GM19023 (cell line): Measurements from ENCODE around the gene BCL2L1.
A peak's percentile ranks its signal among the peaks of the same experiment; 100 is the strongest.
"Not testable (repeated sequence)": the region's sequence is repeated elsewhere in the genome, so short reads cannot be mapped to it uniquely, and the experiment has no call there.

Source experiments
- ATAC-seq: cut with Tn5 transposase; IDR thresholded peaks from one replicate; pipeline ENCODE4 v1.9.1; 2021; ENCODE audit warnings: mild to moderate bottlenecking, moderate library complexity; ENCODE audit not compliant: unreplicated experiment

Gene BCL2L1

GRCh38 chr20:31677553-31678260 is 45.0 kb downstream of the BCL2L1 start:
- no peak for ATAC-seq

DNA sequence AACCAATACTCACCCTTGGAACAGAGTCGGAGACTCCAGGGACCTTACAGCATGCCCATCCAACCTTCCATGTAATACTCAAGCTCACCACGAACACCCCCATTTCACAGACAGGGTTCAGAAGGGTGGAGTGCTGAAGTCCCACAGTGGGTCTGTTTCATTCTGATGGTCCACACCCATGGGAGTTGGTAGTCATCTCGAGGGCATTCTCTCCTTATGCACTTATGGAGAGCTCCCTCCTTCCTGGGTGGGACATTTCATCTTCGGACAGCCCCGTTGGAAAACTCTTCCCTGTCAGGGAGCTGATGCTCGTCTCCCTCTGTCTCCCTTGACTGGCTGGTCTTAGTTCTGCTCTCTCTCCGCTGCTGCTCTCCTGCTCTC is 46.1 kb downstream of the BCL2L1 start:
- no peak for ATAC-seq

DNA sequence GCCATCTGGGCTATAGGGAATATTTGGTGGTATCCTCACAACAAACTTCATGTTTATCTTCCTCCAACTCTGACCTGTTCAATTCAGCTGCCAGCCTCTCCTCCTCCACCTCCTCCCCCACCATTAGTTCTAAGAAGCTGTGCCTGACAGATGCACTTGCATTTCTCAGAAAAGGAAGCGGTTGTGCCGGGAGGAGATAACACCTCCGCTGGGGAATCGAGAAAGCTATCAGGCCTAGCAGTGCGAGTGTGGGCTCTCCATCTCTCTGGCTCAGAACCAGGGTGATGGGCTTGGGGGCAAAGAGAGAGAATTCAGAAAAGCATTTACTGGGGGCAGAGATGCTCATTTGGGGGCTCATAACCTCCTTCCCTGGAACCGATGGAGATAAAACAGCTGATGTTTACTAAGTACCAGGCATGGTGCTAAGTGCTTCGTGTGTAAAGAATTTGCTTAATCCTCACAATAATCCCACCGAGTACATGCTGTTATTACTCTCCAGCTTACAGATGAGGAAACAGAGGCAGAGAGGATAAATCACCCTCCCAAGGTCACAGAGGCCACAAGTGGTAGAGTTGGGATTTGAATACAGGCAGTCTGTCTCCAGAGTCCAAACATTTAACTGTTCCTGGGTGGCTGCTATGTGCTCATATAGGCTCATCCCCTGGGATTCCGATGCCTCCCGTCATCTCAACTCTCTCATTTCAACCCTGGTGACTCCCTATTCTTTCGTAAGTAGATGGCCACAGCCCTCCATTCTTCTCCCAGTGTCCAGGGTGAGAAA is 46.6 kb downstream of the BCL2L1 start:
- peak; percentile 42 for ATAC-seq

- ATAC-seq: peak; percentile 56
Measured at GRCh38 chr20:31674895-31675827, 47.5 kb downstream of the BCL2L1 start.

GRCh38 chr20:31673943-31674463 is 48.7 kb downstream of the BCL2L1 start:
- no peak for ATAC-seq

DNA sequence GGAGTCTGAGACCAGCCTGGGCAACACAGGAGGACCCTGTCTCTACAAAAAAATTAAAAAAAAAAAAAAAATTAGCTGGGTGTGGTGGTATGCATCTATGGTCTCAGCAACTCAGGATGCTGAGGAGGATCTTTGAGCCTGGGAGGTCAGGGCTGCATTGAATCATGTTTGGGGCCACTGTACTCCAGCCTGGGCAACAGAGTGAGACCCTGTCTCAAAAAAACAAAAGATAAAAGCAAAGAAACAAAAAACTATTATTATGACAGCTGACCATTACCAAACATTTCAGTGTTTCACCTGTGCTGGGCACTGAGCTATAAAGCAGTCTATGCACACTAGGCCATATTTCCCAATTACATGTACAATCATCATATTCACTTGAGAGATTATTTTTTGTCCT is 49.2 kb downstream of the BCL2L1 start:
- no peak for ATAC-seq

- no peak for ATAC-seq
Measured at GRCh38 chr20:31671324-31671723, 51.3 kb downstream of the BCL2L1 start.

DNA sequence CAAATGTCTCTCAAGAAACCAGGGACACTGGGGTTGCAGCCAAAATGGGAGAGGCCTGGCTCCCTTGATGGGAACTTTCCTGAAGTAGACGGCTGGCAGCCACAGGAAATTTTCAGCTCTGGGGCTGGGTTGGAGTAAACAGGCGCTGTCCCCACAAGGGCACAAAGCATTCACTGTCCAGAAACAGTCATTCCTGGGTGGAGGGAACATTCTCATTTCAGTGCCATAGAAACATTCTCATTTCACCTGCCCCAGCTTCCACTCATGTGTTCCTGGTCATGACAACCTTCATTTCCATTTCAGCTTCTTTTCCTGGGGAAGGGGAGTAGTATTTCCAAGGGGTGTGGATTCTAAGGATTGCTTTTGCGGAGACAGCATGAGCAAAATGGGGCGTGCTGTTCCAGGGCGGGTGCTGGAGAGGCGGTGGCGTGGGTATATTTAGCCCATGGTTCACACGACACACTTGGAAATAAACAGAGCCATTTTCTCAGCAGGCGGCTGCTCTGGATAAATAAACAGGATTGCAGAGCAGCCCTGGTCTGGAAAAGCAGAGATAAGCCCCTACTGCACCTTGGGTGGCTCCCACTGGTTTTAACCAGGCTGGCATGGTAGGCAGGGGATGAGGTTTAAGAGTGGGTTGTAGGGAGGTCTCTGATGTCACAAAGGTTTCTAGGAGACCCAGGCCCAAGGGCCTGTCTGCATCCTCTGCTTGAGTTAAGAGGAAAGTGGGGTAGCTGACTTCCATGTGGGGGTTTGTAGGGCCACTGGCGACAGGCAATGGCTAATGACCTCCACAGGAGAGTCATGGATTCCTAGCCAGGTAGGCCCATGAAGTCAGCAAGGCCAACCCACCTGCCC is 52.1 kb downstream of the BCL2L1 start:
- no peak for ATAC-seq

GRCh38 chr20:31669876-31670275 is 52.8 kb downstream of the BCL2L1 start:
- ATAC-seq: no peak

DNA sequence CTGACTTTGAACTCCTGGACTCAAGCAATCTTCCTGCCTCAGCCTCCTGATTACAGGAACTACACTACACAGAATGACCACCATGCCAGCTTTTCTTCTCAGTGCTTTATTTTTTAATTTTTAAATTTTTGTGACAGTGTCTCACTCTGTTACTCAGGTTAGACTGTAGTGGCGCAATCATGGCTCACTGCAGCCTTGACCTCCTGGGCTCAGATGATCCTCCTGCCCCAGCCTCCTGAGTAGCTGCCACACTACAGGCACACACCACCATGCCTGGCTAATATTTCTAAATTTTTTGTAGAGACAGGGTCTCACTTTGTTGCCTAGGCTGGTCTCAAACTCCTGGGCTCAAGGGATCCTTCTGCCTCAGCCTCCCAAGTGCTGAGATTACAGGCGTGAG is 53.7 kb downstream of the BCL2L1 start:
- not testable (repeated sequence) for ATAC-seq

DNA sequence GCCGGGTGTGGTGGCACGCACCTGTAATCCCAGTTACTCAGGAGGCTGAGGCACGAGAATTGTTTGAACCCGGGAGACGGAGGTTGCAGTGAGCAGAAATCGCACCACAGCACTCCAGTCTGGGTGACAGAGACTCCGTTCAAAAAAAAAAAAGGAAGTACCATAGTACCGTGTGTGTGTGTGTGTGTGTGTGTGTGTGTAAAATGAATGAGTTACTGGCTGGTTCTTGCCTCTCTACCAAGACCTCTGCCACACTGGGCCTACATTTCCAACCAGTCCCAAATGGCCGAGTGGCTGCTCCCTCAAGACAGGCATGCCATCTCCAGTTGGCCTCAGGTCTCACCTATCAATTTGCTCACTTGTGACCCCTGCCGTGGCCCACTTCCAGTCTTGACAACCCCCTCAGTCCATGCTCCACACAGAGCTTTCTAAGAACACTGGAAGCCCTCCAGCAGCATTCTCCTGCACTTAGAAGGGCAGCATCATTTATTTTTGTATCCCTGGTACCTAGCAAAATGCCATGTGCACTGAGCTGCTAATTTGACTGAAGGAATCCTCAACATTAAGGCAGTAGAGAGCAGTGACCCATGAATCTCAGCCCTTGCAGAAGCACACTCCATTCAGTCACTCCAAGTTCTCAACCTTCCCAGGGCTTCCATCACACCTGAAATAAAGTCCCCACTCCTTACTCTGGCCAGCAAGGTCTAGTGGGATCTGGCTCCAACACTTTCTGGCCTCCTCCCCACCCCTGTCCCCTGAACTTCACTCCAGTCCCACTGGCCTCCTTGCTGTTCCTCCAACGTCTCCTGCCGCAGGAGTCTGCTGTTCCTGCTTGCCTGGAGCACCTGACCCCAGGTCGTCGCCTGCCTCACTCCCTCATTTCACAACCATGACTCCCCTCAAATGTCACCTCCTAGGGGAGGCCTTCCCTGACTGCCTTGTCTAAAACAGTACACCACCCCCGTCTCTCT is 55.1 kb downstream of the BCL2L1 start:
- ATAC-seq: no peak

- ATAC-seq: no peak
Measured at GRCh38 chr20:31666258-31667042, 56.2 kb downstream of the BCL2L1 start.

- ATAC-seq: no peak
Measured at GRCh38 chr20:31665753-31666152, 56.9 kb downstream of the BCL2L1 start.

DNA sequence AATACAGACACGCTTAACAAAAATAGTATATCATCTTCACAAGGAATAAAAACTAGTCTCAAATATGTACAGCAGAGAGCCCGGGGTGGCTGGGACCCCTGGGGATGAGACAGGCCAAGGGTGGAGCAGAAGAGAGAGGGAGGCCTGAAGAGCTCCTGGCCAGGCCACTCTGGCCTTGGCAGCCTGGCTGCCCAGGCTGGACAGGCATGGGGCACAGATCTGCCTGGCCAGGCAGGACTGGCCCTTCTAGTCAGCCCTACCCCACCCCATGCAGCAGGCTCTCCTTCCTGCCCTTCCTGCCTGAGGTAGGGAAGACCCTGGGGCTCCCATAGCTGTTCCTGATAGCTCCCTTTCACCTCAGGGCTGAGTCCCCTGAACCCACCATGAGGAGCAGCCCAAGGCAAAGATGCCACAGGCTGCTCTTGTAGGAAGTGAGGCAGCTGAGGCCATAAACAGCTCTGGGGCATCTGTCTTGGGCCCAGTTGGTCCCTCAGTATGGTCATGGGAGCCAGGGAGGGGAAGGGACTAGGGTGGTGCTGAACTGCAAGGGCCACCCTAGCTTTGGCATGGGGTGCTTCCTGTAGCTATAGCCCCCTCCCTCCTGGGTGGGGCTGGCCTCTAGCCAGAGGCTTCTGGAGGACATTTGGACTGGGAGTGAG is 57.8 kb downstream of the BCL2L1 start:
- ATAC-seq: no peak

GRCh38 chr20:31663838-31664695 is 58.6 kb downstream of the BCL2L1 start:
- ATAC-seq: no peak

GRCh38 chr20:31663524-31663837 is 59.2 kb downstream of the BCL2L1 start:
- ATAC-seq: no peak

DNA sequence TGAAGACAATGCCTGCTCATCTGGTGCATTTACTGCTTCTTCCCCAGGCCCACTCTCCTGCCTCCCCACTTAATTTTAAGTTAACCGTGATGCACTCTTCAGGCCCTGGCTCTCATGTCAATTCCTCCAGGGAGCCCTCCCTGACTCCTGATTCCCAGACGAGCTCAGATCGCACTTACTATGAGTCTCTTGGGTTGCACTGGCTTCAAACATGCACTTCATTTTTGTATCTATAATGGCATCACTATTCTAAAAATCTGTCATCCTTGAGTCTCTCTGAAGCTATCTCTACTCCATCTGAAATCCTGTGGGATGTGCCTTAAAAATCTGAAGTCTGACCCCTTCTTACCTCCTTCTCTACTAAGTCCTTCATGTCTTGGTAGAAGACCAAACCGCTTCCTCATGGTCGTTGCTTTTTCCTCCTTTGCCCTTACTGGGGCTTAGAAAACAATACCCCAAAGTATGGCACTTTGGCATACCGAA is 60.3 kb downstream of the BCL2L1 start:
- no peak for ATAC-seq
